G401.6 (cell line): ENCODE measurements around the gene MGST2.
"Not testable (repeated sequence)": the region's sequence is repeated elsewhere in the genome, so short reads cannot be mapped to it uniquely, and the experiment has no call there.

ENCODE experiments used
- FAIRE-seq: peaks from 2 replicates; lab custom pipeline; 2012; peaks lifted over from hg19 to GRCh38; lab: Jason Lieb, UNC

The MGST2 gene

DNA sequence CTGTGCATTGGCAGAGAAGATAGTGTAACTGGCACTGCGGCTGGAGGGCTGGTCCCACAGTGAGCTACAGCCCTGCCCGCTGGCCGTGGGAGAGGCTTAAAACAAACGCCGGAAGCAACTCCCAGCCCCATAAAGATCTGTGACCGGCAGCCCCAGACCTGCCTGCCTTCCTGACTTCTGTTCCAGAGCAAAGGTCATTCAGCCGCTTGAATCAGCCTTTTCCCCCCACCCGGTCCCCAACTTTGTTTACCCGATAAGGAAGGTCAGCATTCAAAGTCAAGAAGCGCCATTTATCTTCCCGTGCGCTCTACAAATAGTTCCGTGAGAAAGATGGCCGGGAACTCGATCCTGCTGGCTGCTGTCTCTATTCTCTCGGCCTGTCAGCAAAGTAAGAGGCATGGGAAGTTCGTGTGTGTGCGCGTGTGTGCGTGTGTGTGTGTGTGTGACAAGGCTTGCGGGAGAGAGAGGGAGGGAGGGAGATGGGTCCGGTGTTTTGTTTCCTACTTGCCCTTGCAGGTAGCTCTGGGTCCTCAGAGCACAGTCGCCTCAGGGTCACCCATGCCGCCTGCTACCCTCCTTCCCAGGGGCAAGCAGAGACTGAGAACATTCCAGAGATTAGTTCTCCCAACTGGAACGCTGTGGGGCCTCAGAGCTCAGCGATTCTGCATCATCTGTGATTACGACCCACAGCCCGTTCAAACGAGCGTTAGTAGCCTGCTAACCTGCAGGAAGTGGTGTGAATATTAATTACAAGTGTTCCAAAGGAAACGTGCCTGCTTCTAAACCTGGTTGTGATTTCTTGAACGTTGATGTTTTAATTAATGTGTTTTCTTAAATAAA lies at the start of gene MGST2:
MGST2 (plus strand) TSS at position 130 of the 840 bp plus-strand sequence; CDS start at position 331, 201 bp downstream.
- FAIRE-seq = no peak

DNA sequence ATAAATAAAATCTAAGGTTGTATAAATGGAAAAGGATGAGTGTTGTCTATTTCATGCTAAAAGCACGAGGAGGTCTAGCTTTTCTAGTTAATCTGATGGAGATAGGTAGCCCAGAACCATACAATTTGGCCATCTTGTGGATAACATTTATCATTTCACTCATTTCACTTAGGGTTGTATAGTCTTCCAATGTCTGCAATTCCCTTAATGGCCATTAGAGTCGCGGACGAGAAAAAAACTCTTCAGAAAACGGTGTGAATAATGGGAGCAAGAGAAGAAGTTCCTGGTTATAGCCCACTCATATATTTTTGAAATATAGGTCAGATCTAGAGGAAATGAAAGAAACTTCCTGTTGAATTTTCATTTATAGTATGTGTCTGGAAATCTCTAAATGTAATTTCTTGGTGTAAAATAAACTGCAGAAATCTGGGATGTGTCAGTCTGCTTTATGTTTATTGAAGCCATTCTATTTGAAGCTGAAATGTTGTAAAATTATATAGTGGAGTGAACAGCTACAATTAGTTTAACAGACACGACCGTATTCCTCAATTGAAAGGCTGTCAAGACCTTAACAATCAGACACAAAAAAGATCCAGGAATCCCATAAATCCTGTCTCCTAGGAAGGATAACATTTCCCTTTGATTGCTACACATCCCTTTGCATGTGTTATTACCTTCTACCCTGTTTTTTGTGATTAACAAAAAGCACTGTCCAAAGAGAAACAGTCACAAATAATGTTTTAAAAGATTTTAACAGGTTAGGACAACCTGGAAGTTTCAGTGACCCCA lies 47.7 kb upstream of the MGST2 start:
- no peak for FAIRE-seq

DNA sequence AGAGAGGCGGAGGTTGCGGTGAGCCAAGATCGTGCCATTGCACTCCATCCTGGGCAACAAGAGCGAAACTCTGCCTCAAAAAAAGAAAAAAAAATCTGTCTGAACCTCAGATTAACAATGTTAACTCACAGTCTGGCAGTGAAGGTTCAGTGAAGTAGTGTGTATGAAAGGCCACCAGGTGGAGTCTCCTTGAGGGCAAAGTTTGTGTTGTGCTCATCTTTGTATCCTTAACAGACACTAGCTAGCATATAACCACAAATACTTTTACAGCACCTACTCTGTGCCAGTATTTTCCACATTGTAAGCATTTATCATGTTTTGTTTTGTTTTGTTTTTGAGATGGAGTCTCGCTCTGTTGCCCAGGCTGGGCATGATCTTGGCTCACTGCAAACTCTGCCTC lies 46.0 kb upstream of the MGST2 start:
- no peak for FAIRE-seq

DNA sequence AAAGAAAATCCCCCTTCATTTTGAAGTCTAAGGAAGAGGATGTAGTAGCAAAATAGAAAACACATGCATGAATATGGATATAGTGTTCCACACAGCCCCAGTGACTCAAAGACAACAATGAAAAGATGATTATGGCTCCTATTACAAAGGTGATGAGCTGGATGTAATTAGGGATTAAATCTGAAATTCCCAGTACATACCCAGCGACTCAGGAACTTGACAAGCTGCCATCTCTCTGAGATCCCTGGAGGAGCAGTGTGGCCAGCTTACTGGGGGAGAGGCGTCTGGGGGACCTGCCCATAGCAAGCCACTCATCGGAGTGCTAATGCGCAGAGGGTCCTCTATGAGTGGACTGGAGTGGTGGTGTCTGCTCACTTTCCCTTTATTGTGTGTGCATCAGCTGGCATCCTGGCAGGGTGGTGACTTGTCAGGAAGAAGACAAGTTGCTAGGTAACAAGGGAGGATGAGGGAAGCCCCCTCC lies 42.7 kb upstream of the MGST2 start:
- FAIRE-seq = no peak

DNA sequence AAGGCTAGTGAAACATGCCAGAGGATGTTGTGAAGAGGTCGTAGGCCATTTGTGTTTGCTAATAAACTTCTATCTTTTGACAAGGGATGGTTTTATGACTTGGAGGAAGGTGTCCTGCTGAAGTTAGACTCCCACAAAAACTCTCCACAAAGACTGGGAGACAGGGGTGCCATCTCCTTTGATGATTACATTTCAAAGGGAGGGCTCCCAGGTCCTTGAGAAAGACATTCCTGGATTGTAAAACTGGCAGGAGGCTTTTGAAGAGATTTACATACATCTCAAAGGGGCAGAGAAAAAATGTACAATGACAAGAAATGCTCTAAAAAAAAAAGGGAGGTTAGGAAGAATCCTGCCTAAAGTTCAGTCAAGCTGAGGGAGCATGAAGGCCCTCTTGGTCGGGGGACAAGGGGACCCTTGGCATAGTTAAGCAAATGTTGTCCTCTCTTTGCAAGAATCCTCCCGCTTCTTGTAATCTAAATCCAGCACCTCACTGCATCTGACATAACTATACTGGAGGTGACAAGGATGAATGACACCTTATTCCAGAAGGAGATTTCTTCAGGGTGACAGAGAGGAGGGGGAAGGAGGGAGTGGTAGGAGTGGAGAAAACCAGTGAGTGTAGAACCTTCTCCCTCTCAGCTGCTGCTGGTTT lies 41.1 kb upstream of the MGST2 start:
- FAIRE-seq = no peak

DNA sequence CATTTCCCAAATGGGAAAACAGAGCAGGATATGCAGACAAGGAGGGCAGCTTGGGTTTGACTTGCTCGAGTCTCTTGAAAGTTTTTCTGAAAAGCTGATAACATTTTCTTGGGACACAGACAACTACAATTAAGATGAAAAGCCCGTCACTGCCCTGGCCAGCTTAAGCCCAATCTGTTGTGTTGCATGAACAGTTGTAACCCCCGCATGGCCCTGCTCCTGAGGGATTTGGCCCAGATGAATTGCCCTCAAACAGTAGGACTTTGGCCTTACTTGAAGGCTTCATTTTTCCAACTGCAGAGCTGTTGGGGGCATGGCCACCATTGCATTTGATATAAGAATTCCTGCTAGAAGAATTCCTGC lies 40.5 kb upstream of the MGST2 start:
- FAIRE-seq = no peak

DNA sequence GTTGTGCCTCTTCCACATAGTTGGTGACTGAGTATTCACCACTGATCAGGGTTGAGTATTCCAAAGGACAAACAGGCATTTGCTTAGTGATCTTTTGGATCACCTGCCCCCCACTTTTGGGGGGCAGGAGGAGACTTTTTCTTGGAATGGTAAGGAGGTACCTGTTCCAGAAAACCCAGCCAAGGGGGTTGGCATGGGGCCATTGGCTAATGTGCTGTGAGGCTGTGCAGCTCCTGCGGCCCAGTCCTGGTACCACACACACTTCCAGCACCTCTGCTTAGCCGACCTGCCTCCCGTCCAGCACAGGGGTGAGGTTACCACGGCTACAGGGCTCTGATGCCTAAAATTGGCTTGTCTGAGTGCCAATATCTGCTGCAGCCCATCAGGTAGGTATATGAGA lies 40.1 kb upstream of the MGST2 start:
- FAIRE-seq = no peak

DNA sequence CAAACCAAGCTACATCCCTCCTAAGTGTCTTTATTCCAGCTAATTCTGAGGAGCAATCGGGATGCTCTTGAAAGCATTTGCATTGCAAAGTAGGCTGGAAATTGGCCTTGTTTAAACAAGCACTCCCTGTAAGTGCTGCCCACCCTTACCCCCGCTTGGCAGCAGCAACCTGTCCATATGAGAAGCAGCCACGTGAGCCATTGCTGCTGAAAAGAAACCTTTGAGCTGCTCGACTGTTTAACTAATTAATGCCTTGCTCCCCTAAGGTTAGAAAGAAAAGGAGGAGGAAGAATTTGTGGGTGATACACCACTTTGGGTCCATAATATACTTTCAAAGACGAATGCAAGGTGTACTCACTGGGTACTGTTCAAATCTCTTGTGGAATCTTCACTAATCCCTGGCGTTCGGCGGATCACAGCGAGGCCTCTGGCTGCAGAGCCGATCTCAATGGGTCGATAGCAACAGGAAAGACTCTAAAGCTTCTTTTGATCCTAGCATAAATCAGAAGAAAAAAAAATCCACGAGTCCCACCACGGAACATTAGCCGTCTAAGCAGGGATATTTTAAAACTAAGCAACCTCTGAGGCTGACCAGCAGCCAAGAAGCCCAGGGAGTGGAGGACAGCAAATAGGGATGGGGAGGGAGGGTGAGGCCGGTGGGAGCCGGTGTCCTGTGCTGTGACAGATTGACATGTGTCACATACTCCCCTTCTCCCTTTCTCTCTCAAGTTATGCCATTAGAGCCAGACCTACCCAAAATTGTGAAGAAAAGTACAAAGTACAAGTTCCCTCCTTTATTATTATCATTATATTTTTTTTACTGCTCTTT lies 37.2 kb upstream of the MGST2 start:
- no peak for FAIRE-seq

DNA sequence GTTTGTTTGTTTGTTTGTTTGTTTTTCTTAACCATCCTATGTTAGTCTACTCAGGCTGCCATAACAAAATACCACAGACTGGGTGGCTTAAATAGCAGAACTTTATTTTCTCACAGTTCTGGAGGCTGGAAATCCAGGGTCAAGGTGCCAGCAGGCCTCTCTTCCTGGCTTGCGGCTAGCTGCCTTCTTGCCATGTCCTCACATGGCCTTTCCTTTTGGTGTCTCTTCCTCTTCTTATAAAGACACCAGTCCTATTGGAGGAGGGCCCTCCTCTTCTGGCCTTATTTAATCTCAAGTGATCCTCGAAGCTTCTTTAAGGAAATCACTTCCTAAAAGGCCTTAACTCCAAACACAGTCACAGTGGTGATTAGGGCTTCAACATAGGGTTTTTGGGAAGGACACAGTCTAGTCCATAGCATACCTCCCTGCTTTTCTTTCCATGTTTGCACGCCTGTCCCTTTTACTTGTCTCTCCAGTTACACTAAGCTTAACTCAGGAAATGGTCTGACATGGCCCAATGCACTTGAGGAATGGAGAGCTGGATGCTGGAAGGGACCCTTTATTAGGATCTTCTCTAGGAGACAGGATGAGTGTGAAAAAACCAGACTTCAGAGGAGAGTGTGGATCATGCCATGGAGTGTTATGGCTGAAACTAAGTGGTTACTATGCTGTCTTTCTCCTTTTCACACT lies 36.0 kb upstream of the MGST2 start:
- no peak for FAIRE-seq

DNA sequence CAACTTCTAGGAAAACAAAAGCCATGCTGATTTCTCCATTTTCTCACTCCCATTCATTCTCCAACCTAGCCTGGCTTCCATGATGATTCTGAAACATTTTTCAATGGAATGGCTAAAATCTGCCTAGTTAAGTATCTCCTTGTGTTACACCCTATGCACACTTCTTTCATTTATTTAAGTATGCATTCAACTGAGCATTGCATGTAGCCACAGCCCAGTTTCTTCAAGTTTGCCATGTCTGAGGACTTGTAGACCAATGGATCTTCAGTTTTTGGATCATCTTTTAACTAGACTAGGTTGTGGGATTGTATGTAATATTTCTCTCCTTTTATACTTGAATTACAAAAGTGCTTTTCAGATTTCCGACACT lies 35.5 kb upstream of the MGST2 start:
- FAIRE-seq = no peak

DNA sequence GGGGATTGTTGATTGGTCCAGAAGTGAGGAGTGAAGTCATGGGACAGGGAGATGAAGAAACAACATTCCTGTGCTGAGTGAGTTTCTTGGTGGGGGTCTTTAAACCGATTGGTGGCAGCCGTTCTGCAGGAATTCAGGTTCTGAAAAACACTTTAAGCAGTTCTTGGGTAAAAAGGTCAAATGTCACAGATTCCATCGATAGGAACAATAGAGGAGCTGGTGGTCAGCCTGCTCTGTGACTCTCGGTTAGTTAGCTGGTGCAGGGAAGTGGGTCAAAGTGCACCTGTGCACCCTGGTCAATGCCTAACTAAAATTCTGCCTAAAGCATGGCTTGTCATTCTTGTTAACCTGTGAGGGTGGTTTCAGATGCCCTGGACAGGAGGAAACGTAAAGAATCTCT lies 34.6 kb upstream of the MGST2 start:
- FAIRE-seq = no peak

DNA sequence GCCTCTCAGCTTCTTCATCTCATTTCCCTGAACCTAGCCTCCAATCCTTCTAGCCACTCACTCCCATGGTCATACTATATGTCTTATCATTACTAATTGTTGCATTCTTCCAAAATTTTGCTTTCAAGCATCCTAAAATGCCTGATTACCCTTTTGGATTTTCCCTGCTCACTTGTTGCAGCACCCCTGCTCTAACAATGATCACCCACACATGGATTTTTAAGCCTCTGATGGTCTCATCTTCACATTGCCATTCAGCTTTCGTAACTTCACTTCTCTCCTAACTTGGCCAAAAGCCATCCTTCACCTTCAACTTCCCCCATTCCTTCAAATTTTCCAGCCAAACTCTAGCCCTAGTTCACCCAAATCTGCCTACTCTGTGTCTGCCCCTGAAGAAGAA lies 33.8 kb upstream of the MGST2 start:
- no peak for FAIRE-seq

DNA sequence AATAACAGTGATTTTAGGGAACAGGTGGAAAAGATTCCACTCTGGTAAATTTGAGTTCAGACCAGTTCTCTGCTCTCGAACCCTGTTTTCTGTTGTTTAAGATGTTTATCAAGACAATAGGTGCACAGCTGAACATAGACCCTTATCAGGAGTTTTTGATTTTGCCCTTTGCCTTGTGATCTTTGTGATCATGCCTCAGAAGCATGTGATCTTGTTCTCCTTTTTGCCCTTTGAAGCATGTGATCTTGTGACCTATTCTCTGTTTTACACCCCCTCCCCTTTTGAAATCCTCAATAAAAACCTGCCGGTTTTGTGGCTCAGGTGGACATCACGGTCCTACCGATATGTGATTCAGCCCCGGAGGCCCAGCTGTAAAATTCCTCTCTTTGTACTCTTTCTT lies 32.9 kb upstream of the MGST2 start:
- not testable (repeated sequence) for FAIRE-seq

DNA sequence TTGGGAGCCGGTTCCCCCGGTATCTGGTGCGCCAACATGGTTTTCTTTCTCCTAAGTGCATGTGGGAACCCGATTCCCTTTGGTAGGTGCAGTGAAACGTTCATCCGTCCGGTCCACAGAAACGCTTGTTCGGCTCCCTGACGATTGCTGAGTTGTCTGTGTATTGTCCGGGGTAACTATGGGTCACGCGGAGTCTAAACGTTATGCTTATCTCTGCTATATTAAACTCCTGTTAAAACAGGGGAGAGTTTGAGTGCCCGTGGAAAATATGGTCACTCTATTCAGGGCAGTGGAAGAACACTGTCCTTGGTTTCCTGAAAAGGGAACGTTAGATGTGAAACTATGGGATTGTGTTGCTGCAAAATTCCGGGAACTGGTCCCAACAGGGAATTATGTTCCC lies 32.4 kb upstream of the MGST2 start:
- FAIRE-seq = no peak

DNA sequence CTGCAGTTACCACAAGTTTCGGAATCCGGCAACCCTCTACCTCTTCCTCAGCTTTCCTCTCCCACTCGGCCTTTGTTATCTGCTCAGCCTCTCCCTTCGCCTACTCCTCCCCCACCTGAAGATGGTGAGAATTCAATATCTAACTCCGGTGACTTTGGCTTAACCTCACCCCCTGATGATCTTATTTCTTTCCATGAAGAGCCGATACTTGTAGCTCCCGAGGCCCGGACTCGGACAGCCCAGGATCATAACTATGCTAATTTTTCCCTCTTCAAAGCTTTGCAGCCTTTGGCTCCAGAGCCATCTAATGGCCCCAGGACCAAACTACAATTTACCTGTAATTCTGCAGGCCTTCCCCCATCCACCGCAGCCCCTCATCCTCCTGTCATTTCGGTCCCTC lies 32.0 kb upstream of the MGST2 start:
- FAIRE-seq = no peak

DNA sequence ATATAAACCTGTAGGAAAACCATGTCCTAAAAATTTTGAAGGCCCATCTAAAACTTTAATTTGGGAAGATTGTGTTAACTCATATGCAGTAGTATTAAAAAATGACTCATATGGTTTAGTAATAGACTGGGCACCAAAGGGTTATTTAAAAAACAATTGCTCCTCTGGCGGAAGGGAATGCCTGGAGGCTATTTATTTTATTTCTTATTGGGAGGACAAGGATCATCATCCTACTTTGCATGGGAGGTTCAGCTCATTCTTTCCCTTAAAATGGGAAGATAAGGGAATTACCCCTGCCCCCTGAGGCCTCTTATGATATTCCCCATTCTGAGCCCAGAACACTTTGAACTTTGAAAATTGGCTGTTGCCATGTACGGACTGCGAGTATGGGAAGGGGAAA lies 29.7 kb upstream of the MGST2 start:
- no peak for FAIRE-seq

DNA sequence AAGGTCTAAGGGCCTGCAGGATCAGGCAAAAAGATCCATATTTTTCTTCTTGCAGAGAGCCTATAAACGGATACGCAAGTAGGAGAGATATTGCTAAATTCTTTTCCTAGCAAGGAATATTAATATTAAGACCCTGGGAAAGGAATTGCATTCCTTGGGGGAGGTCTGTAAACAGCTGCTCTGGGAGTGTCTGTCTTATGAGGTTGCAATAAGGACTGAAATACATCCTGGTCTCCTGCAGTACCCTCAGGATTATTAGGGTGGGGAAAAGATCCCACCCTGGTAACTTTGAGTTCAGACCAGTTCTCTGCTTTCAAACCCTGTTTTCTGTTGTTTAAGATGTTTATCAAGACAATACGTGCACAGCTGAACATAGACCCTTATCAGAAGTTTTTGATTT lies 27.3 kb upstream of the MGST2 start:
- FAIRE-seq = not testable (repeated sequence)

DNA sequence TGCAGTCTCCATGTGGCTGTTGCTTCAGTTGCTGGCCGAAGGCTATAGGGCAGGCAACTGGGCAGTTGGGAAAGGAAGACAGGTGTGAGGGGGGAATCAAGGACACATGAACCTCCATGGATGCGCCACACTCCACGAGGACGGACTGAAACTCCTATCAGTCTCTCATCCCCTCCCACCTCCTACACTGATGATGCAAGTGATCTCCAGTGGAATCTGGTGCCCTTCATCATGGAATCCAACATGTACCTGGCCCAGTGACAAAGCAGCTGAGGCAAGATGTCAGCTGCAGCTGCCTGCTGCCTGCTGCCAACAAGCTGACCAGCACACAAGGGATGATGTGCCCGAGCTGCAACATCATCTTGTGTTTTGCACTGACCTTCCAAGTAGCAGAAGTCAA lies 26.0 kb upstream of the MGST2 start:
- FAIRE-seq = no peak

DNA sequence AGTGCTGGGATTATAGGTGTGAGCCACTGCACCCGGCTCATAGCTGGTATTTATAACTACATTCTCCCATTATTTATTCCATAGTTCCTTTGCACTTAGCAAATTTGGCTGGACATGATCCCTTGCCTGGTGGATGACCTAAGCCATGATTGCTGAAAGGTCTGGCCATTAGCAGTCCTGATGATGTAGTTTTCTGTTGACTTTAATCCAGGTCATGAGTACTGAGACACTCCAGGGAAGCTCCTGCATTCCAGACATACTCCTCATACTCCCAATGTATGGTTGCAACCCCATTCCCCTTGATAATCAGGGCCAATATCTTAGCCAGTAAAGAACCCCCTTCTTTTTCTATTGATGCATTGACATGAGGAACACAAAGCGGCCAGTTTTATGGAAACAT lies 24.4 kb upstream of the MGST2 start:
- no peak for FAIRE-seq

DNA sequence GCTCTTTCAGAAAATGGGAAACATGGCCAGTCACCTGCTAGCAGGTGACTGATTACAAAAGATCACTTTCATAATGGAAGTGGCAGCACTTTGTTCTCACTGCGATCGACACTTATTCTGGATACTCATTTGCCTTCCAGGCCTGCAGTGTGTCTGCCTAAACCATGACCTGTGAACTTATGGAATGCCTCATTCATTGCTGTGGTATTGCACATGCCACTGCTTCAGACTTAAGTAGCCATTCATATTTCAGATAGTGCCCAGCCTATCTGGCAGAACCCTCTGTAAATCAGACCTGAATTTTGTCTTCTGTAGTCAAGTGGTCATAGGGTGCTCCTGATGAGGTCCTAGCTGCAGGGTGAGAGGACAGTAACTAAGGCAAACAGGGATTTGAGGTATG lies 23.3 kb upstream of the MGST2 start:
- no peak for FAIRE-seq

DNA sequence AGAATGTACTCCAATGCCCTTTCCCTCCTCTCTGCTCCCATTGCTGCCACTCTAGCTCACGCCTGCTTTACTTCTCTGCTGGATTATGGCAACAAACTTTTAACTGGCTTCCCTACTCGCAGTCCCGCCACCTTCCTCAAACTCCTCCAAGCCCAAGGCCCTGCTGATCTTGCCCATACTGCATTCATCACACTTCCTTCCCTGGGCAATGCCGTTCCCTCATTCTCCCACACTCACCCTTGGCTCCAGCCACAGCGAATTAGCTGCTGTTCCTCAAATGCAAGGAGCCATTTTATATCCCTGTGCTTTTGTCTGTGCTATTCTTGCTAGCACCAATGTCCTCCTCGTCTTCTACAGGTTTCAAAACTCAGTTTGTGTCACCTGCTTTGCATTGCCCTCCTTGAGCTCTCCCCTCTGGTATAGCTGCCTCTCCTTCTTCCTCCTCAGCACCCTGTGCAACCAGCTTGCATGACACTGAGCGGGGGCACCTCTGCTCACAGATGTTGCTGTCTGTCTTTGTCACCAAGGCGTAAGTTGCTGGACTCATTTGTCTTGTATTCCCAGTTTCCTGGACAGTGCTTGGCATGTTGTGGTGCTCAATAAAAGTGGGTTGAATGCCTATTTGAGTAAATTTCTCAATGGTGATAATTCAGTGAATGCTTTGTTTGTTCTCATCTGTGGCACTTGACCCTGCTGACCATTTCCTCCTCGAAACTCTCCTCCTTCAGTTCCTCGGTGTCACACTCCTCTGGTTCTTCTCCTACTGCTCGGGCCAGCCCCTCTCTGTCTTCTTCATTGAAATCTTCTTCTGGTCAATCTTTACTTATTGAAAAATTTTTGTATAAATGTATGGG lies 22.4 kb upstream of the MGST2 start:
- FAIRE-seq = no peak
